NT2/D1 (cell line): ENCODE data around the gene HABP2.

Source experiments
- SUZ12 ChIP-seq: IDR thresholded peaks from 2 replicates; pipeline ENCODE4 v1.6.1; 2011; ENCODE audit not compliant: insufficient read length, insufficient read depth; ENCODE audit errors: extremely low read depth
- YY1 ChIP-seq: IDR thresholded peaks from 2 replicates; pipeline ENCODE4 v1.6.1; 2011; ENCODE audit not compliant: insufficient read length, insufficient read depth
- ZNF274 ChIP-seq: IDR thresholded peaks from 2 replicates; pipeline ENCODE4 v1.6.1; 2011; ENCODE audit warnings: mild to moderate bottlenecking, low read depth, low read length

DNA sequence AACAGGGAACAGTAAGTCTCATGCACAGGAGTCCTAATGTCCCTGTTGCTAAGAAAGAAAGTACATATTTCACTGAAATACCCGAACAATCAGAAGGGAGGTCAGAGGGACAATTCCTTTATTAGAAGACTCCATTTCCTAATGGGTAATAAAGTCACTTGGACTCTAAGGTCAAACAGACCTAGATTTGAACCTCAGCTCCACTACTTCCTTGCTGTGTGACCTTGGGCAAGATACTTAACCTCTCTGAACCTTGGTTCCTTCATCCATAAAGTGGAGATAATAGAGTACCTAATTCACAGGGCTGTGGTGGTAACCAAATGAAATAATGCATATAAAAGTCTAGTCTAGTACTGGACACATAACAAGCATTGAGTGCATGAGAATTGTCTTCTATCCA is 29.2 kb upstream of the HABP2 start:
- TF ChIP-seq ZNF274 (no peak), YY1 (no peak), SUZ12 (no peak)
